Cardiac ventricle fibroblast (primary cell): ENCODE data around the gene CMTM2. TPM values are rescaled to one million over a fixed set of nuclear protein-coding genes. Genes with fewer than 3 reads are reported as not detected.

Experiments used
- total RNA-seq: library from RNA; depleted of rRNA; stranded (reverse); fragments of >200 nt; gene quantifications from 2 replicates; pipeline ENCODE4 v1.2.3, GENCODE V29; 2015

The CMTM2 gene, protein sequence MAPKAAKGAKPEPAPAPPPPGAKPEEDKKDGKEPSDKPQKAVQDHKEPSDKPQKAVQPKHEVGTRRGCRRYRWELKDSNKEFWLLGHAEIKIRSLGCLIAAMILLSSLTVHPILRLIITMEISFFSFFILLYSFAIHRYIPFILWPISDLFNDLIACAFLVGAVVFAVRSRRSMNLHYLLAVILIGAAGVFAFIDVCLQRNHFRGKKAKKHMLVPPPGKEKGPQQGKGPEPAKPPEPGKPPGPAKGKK
- not detected in 2 replicates for total RNA-seq

DNA sequence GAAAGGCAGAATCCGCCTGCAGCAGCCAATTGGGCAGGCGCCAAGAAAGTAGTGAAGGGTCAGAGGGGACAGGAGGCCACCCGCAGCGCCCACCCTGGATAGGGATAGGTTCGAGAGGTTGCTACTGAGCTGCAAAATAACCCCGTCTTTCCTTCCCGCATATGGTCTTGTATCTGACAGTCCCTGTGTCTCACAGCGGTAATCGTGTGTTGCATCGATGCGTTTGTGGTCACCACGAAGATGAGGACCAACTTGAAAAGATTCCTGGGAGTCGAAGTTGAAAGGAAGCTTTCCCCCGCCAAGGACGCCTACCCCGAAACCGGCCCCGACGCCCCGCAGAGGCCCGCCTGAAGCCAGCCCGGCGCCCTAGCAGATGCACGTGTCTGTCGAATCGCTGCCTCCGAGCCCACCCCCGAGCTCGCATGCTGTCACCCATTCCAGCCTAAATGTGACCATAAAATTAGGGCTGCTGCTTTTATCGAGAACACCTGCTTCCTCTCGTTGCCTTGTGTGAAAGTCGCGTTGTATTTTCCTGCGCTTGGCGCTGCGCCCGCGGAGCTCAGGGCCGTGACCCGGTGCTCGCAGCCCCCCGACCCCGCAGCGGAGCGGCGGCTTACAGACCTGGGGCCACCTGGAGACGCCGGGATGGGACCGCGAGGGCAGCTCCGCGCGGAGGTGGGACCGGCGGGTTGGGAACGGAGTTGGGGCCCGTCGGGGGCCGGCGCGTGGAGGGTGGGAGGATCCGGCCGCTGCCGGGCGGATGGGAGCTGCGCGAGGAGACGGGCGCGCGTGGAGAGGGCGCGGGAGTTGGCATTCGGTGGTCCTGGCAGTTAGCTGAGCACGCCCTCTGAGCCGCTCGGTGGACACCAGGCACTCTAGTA, at the start of gene CMTM2:
CMTM2 (plus strand) TSS at position 813 of the 881 bp plus-strand sequence. CDS start 145 bp downstream, outside the sequence.

DNA sequence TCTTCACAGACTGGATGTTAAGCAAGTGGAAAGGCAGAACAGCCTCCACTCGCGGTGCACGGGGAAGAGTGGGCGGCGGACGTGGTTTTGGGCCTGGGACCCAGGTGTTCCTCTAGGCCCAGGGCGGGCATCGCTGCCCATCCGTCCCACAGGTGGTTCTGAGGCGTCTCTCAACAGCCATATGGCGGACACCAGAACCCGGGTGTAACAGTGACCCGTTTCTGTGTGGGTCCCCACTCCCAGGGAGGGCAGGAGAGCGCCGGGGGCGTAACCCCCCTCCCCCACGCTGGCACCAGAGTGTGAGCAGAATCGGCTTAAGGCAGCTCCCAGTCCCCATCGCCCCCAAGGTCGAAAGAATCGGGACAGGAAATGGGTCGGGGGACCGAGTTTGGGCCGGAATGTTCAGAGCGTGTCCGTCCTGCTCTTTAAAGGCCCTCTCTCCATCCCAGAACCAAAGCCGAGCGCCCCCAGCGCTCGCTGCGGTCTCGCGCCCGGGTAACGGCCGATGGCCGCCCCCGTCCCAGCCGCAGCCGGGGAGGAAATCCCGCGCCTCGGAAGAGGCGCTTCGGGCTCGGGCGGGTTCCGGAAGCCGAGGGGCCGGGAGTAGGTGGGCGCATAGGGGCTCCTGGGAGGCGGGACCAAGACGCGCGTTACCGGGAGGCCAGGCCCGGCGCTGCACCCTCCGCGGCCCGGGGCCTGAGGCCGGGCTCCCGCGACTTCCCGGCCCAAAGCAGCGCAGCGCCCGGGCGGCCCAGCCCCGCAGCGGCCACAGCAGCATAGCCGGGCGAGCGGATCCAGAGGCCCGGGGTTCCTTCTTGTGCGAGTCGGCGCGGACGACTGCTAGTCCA, 29.8 kb upstream of the CMTM2 start, which contains the start of gene TK2:
TK2 (minus strand) TSS at position 839 of the 848 bp plus-strand sequence; CDS start at position 778, 61 bp downstream.

DNA sequence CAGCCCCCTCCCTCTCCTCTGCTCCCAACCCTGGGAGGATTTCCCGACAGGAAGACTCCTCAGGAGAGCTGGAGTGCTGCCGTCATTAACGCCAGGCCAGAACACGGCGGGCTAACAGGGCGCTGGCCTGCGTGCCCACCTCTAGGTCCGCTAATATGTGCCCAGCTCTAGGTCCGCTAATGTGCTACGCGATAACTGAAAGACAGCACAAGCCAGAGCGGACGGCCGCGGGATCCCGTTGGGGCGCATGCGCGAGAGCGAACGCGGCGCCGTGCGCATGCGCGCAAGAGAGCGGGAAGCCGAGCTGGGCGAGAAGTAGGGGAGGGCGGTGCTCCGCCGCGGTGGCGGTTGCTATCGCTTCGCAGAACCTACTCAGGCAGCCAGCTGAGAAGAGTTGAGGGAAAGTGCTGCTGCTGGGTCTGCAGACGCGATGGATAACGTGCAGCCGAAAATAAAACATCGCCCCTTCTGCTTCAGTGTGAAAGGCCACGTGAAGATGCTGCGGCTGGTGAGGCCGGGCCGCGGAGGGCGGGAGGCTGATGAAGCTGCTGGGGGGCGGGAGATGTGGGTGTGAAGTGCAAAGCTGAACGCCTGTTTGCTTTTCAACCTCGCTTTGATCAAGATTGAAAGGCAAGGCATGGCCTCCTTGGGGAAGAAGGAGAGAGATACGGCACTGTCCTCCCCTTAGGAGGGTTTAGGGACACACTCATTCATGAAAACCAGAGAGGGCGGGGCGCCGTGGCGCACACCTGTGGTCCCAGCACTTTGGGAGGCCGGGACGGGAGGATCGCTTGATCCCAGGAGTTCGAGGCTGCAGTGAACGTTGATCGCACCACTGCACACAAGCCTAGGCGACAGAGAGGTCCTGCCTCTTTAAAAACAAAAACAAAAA, 26.7 kb upstream of the CMTM2 start, which contains the start of gene CKLF:
CKLF (plus strand) TSS at position 291 of the 892 bp plus-strand sequence; CDS start at position 431, 140 bp downstream.

DNA sequence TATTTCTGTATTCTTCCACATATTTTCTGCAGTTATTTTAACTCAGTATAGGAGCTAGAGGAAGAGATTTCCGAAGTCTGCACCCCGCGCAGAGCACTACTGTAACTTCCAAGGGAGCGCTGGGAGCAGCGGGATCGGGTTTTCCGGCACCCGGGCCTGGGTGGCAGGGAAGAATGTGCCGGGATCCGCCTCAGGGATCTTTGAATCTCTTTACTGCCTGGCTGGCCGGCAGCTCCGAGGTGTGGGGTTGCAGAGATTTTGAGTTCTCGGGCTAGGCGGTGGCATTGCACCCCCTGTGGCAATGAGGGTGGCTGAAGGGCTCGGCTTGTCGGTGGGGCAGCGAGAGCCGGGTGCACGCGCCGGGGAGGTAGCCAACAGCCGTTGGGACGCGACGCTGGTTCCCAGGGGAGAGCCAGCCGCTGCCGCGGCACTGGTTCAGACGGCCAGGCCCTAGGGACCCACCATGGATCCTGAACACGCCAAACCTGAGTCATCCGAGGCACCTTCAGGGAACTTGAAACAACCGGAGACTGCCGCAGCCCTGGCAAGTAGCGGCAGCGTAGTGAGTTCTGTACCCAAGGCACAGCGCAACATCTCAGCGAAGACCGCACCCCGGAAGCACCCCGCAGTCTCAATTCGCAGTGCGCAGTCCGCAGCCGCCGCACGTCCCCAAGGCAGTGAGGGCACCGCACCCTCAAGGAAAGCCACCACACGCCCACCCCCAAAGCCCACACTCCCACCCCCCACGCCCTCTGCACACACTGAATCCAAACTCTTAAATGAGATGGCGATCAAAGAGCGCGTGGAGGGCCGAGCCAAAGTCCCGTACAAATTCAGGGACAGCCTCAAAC, 13.0 kb upstream of the CMTM2 start, which contains the start of gene CMTM1:
CMTM1 (plus strand) TSS at position 389 of the 851 bp plus-strand sequence; CDS start at position 464, 75 bp downstream.

DNA sequence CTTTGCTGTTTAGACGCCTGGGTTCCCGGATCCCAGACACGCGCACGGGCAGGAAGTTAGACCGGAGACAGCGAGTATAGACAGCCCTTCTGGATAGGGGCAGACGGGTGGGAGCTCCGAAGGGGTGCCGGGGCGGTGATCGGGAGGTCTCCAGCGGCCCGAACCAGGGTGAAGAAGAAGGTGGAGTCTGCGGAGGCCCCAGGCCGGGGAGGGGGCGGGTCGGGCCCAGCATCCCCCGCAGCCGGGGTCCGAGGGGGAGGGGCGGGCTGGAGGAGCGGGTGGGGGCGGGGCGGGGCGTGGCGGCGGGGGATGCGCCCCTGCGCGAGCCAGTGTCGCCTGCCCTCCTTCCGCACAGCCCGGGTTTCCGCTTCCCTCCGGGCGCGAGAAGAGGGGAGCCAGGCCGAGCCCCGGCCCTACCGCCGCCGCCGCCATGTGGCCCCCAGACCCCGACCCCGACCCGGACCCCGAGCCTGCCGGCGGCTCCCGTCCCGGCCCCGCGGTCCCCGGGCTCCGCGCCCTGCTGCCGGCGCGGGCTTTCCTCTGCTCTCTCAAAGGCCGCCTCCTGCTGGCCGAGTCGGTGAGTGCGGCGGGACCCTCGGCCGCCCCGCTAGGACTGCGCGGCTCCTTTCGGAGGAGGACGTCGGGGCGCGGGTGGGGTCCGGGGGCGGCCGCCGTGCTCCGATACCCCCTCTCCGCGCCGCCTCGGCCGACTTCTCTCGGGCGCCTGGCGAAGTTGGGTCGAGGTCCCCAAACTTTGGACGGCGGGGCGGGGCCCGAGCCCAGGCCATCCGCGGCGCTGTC, 25.3 kb downstream of the CMTM2 start, which contains the start of gene CMTM3:
CMTM3 (plus strand) TSS at position 329 of the 801 bp plus-strand sequence; CDS start at position 431, 102 bp downstream.

Other genes with a start within 250 kb of the CMTM2 start
- gene CDH5, start 212.8 kb upstream of the CMTM2 start, total RNA-seq: 13.7 and 15.6 TPM in 2 replicates
- gene BEAN1, start 152.2 kb upstream of the CMTM2 start, total RNA-seq: 0.64 and 1.00 TPM in 2 replicates
- 35.4 and 36.4 TPM in 2 replicates for gene TK2, start 29.3 kb upstream of the CMTM2 start, total RNA-seq
- gene CKLF, start 26.9 kb upstream of the CMTM2 start, total RNA-seq: 29.1 and 29.4 TPM in 2 replicates
- gene CMTM1, start 13.0 kb upstream of the CMTM2 start, total RNA-seq: 0.25 and 1.2 TPM in 2 replicates
- 25.0 and 34.9 TPM in 2 replicates for gene CMTM3, start 25.2 kb downstream of the CMTM2 start, total RNA-seq
- 10.8 and 11.0 TPM in 2 replicates for gene CMTM4, start 117.3 kb downstream of the CMTM2 start, total RNA-seq
- gene DYNC1LI2, start 172.1 kb downstream of the CMTM2 start, total RNA-seq: 42.3 and 74.3 TPM in 2 replicates
- not detected in 2 replicates for gene TERB1, start 222.1 kb downstream of the CMTM2 start, total RNA-seq